Thoracic aorta (tissue), 2 donors: ENCODE results near the gene SOX5. TPM values are rescaled to one million over a fixed set of nuclear protein-coding genes. Genes with fewer than 3 reads are reported as not detected.

ENCODE experiments used
- ATAC-seq: fragments of 150-250 bp; one replicate; pipeline ENCODE4 v1.8.0; 2017; ENCODE audit warnings: low read depth; ENCODE audit not compliant: insufficient number of reproducible peaks, low FRiP score
- DNase-seq: peaks from one replicate; pipeline ENCODE4 v3.0.0-alpha.2; 2020; ENCODE audit warnings: low spot score
- H3K27ac ChIP-seq, 2 donors: fragments of 200-600 bp; sonication (generic); 1 replicate in 1 of 2; 2 replicates in 1 of 2; pipeline ENCODE4 v1.5.1; 2016; ENCODE audit warnings: mild to moderate bottlenecking in 2 of 2, moderate library complexity in 2 of 2
- H3K27me3 ChIP-seq: fragments of 200-600 bp; sonication (generic); replicated peaks from 2 replicates; pipeline ENCODE4 v1.6.0; 2016; ENCODE audit warnings: mild to moderate bottlenecking; ENCODE audit not compliant: insufficient read depth
- H3K36me3 ChIP-seq: fragments of 200-600 bp; sonication (generic); one replicate; pipeline ENCODE4 v1.5.1; 2016
- H3K4me1 ChIP-seq, 2 donors: fragments of 200-600 bp; sonication (generic); 1 replicate in 1 of 2; 2 replicates in 1 of 2; pipeline versions ENCODE4 v1.5.1 to v1.6.0; 2016; ENCODE audit warnings: low read depth in 2 of 2, mild to moderate bottlenecking in 1 of 2; ENCODE audit not compliant: control insufficient read depth in 1 of 2
- H3K4me3 ChIP-seq: fragments of 200-600 bp; sonication (generic); 2 replicates; pipeline ENCODE4 v1.5.1; 2016; ENCODE audit warnings: mild to moderate bottlenecking
- H3K9me3 ChIP-seq: fragments of 200-600 bp; sonication (generic); 2 replicates; pipeline ENCODE4 v1.5.1; 2016
- total RNA-seq, 2 donors: library from RNA; depleted of rRNA; stranded (reverse); fragments of >200 nt; gene quantifications; one replicate each; pipeline versions ENCODE4 v1.1.0 to v1.2.3, GENCODE V29; 2016
- TF ChIP-seq, protein P1 (sequence below): fragments of 200-600 bp; sonication (generic); IDR thresholded peaks from one replicate; pipeline ENCODE4 v1.5.1; 2019; ENCODE audit warnings: antibody characterized with exemption

The SOX5 gene
- total RNA-seq, 2 donors from 2014 or later: 36.8 to 37.0 TPM

GRCh38 chr12:23750923-23751322 lies 198.5 kb downstream of the SOX5 start:
- ATAC-seq (no peak), DNase-seq (no peak)
- no peaks in the 10 kb centered on the region for H3K9me3 ChIP-seq
- TF ChIP-seq, protein P1, sequence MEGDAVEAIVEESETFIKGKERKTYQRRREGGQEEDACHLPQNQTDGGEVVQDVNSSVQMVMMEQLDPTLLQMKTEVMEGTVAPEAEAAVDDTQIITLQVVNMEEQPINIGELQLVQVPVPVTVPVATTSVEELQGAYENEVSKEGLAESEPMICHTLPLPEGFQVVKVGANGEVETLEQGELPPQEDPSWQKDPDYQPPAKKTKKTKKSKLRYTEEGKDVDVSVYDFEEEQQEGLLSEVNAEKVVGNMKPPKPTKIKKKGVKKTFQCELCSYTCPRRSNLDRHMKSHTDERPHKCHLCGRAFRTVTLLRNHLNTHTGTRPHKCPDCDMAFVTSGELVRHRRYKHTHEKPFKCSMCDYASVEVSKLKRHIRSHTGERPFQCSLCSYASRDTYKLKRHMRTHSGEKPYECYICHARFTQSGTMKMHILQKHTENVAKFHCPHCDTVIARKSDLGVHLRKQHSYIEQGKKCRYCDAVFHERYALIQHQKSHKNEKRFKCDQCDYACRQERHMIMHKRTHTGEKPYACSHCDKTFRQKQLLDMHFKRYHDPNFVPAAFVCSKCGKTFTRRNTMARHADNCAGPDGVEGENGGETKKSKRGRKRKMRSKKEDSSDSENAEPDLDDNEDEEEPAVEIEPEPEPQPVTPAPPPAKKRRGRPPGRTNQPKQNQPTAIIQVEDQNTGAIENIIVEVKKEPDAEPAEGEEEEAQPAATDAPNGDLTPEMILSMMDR: no peak
- H3K27ac ChIP-seq: no peak overlapping the region
- no peaks in the 10 kb centered on the region for H3K36me3 ChIP-seq
- no peak overlapping the region for H3K4me3 ChIP-seq
- H3K4me1 ChIP-seq: no peaks in the 10 kb centered on the region
- no peaks in the 10 kb centered on the region for H3K27me3 ChIP-seq

DNA sequence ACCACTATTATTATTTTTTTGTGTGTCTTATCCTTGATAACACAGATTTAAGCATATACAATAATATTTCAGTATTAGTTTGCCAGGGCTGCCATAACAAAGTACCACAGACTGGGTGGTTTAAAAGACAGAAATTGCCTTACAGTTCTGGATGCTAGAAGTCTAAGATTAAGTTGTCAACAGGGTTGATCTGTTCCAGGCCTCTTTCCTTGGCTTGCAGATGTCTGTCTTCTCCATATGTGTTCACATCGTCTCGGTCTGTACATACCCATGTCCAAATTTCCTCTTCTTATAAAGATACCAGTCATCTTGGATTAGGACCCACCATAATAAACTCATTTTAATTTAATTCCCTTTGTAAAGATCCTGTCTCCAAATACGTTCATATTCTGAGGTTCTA lies 204.8 kb downstream of the SOX5 start:
- DNase-seq (no peak), ATAC-seq (no peak)
- Histone ChIP-seq H3K4me1 (no peaks in the 10 kb centered on the region), H3K27ac (no peak overlapping the region), H3K9me3 (no peaks in the 10 kb centered on the region), H3K27me3 (no peaks in the 10 kb centered on the region), H3K36me3 (no peaks in the 10 kb centered on the region), H3K4me3 (no peak overlapping the region)
- TF ChIP-seq, protein P1: no peak

DNA sequence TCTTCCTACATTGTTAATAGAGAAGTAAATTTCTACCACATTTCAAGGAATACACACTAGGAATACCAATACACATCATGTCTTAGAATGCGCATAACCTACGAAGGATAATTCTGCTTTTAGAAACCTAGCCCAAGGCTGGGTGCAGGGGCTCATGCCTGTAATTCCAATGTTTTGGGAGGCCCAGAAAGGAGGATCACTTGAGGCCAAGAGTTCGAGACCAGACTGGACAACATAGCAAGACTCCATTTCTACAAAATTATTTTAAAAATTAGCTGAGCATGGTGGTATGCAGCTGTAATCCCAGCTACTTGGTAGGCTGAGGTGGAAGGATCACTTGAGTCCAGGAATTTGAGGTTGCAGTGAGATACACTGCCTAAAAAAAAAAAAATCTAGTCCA lies 206.9 kb downstream of the SOX5 start:
- Histone ChIP-seq H3K4me1 (no peaks in the 10 kb centered on the region), H3K36me3 (no peaks in the 10 kb centered on the region), H3K4me3 (no peak overlapping the region), H3K27me3 (no peaks in the 10 kb centered on the region), H3K27ac (no peak overlapping the region), H3K9me3 (no peaks in the 10 kb centered on the region)
- ATAC-seq (no peak), DNase-seq (no peak)
- TF ChIP-seq, protein P1: no peak

GRCh38 chr12:23731493-23731892 lies 218.0 kb downstream of the SOX5 start:
- DNase-seq (no peak), ATAC-seq (no peak)
- no peaks in the 10 kb centered on the region for H3K27me3 ChIP-seq
- H3K27ac ChIP-seq: no peak overlapping the region
- no peaks in the 10 kb centered on the region for H3K9me3 ChIP-seq
- H3K36me3 ChIP-seq: no peaks in the 10 kb centered on the region
- H3K4me3 ChIP-seq: no peak overlapping the region
- H3K4me1 ChIP-seq: peaks cover 12% of the 10 kb centered on the region in 2 donors
- TF ChIP-seq, protein P1: no peak

- H3K4me1 ChIP-seq: peaks cover 12% of the 10 kb centered on the region in 2 donors
- H3K36me3 ChIP-seq: no peaks in the 10 kb centered on the region
- no peak overlapping the region for H3K27ac ChIP-seq
- no peaks in the 10 kb centered on the region for H3K27me3 ChIP-seq
- H3K4me3 ChIP-seq: no peak overlapping the region
- ATAC-seq: no peak
- H3K9me3 ChIP-seq: no peaks in the 10 kb centered on the region
- DNase-seq: no peak
- TF ChIP-seq, protein P1: no peak
These were observed 218.4 kb downstream of the SOX5 start for GRCh38 chr12:23731035-23731434.
